GM12873 (cell line): ENCODE results near the gene CNOT11.

ENCODE experiments used
- CTCF ChIP-seq: IDR thresholded peaks from 2 replicates; pipeline ENCODE4 v1.5.1; 2012; ENCODE audit warnings: low read depth, mild to moderate bottlenecking, moderate library complexity, low read length, control low read depth; ENCODE audit not compliant: insufficient read depth; ENCODE audit errors: missing control alignments

Gene CNOT11

GRCh38 chr2:101287303-101287702, 34.6 kb downstream of the CNOT11 start:
- TF ChIP-seq CTCF, result no peak

- no peak for TF ChIP-seq CTCF
Observed at GRCh38 chr2:101290711-101291110, 38.0 kb downstream of the CNOT11 start.

GRCh38 chr2:101291973-101292372, 39.3 kb downstream of the CNOT11 start:
- no peak for TF ChIP-seq CTCF

- TF ChIP-seq CTCF, result no peak
Observed at GRCh38 chr2:101293544-101293943, 40.9 kb downstream of the CNOT11 start.

- TF ChIP-seq CTCF, result no peak
Observed at GRCh38 chr2:101294861-101295260, 42.2 kb downstream of the CNOT11 start.

- no peak for TF ChIP-seq CTCF
Observed at GRCh38 chr2:101295895-101296294, 43.2 kb downstream of the CNOT11 start.

GRCh38 chr2:101296371-101296770, 43.7 kb downstream of the CNOT11 start:
- no peak for TF ChIP-seq CTCF
